Neural cell (in vitro differentiated cells): ENCODE results near the gene KCNIP4. TPM values are rescaled to one million over a fixed set of nuclear protein-coding genes. Genes with fewer than 3 reads are reported as not detected.

ENCODE experiments used
- H2AFZ ChIP-seq: fragments of 200-600, 300-800 bp; sonication (generic), shearing (Covaris generic); 2 replicates; pipeline ENCODE4 v1.6.0; 2014; ENCODE audit warnings: low read depth, mild to moderate bottlenecking, antibody characterized with exemption, low read length, moderate library complexity
- H3F3A ChIP-seq: fragments of 200-600 bp; shearing (Covaris generic); 2 replicates; pipeline ENCODE4 v1.6.1; 2016; ENCODE audit warnings: mild to moderate bottlenecking, moderate library complexity, mixed read lengths, antibody characterized with exemption, low read length; ENCODE audit not compliant: insufficient read depth, poor library complexity, severe bottlenecking
- H3K27ac ChIP-seq: fragments of 200-600, 300-800 bp; sonication (generic), shearing (Covaris generic); 2 replicates; pipeline ENCODE4 v1.5.1; 2014; ENCODE audit warnings: mild to moderate bottlenecking, low read length, moderate library complexity
- H3K27me3 ChIP-seq: fragments of 300-800, 200-600 bp; sonication (generic), shearing (Covaris generic); 2 replicates; pipeline ENCODE4 v1.6.0; 2014; ENCODE audit warnings: mild to moderate bottlenecking, low read depth, low read length, moderate library complexity; ENCODE audit not compliant: insufficient read depth
- H3K36me3 ChIP-seq: fragments of 300-800, 200-600 bp; sonication (generic), shearing (Covaris generic); 2 replicates; pipeline ENCODE4 v1.5.1; 2014; ENCODE audit warnings: mild to moderate bottlenecking, antibody characterized with exemption, low read length, moderate library complexity; ENCODE audit not compliant: insufficient read depth
- H3K4me2 ChIP-seq: fragments of 300-800, 200-600 bp; sonication (generic), shearing (Covaris generic); 2 replicates; pipeline ENCODE4 v1.6.0; 2014; ENCODE audit warnings: mild to moderate bottlenecking, low read length
- H3K4me3 ChIP-seq: fragments of 300-800, 200-600 bp; sonication (generic), shearing (Covaris generic); 2 replicates; pipeline ENCODE4 v1.5.1; 2014; ENCODE audit warnings: mild to moderate bottlenecking, low read length, moderate library complexity
- H3K79me2 ChIP-seq: fragments of 200-600 bp; shearing (Covaris generic); replicated peaks from 2 replicates; pipeline ENCODE4 v1.6.0; 2014; ENCODE audit warnings: mild to moderate bottlenecking, low read length, moderate library complexity; ENCODE audit not compliant: insufficient read depth
- H3K9ac ChIP-seq: fragments of 300-800, 200-600 bp; sonication (generic), shearing (Covaris generic); 2 replicates; pipeline ENCODE4 v1.6.1; 2016; ENCODE audit warnings: mild to moderate bottlenecking, low read length, mixed read lengths
- H3K9me2 ChIP-seq: fragments of 200-600 bp; shearing (Covaris generic); 2 replicates; pipeline ENCODE4 v1.6.1; 2016; ENCODE audit warnings: mild to moderate bottlenecking, low read length, mixed read lengths; ENCODE audit not compliant: insufficient read depth
- H3K9me3 ChIP-seq: fragments of 200-600, 300-800 bp; sonication (generic), shearing (Covaris generic); 2 replicates; pipeline ENCODE4 v1.6.1; 2016; ENCODE audit warnings: mild to moderate bottlenecking, mixed run types, low read length, moderate library complexity, mixed read lengths
- H4K20me1 ChIP-seq: fragments of 200-600 bp; shearing (Covaris generic); 2 replicates; pipeline ENCODE4 v1.6.1; 2016; ENCODE audit warnings: mild to moderate bottlenecking, mixed run types; ENCODE audit not compliant: insufficient read depth
- EP300 ChIP-seq: fragments of 450-650 bp; conservative IDR thresholded peaks from 2 replicates; pipeline ENCODE4 v1.6.1; 2014; ENCODE audit warnings: antibody characterized with exemption, mild to moderate bottlenecking, moderate library complexity; ENCODE audit not compliant: poor library complexity, severe bottlenecking
- EZH2 ChIP-seq: fragments of 200-600, 300-800 bp; shearing (Covaris generic), sonication (generic); IDR thresholded peaks from 2 replicates; pipeline ENCODE4 v1.6.1; 2014; ENCODE audit warnings: antibody characterized with exemption, low read length, borderline replicate concordance, mild to moderate bottlenecking; ENCODE audit not compliant: insufficient read depth, poor library complexity, severe bottlenecking
- MXI1 ChIP-seq: fragments of 450-650 bp; conservative IDR thresholded peaks from 2 replicates; pipeline ENCODE4 v1.6.1; 2014; ENCODE audit warnings: antibody characterized with exemption, mild to moderate bottlenecking; ENCODE audit not compliant: poor library complexity, severe bottlenecking
- POLR2AphosphoS5 ChIP-seq: IDR thresholded peaks from 2 replicates; pipeline ENCODE4 v1.6.1; 2012
- RAD21 ChIP-seq: fragments of 450-650 bp; conservative IDR thresholded peaks from 2 replicates; pipeline ENCODE4 v1.6.1; 2014; ENCODE audit warnings: antibody characterized with exemption, mild to moderate bottlenecking, moderate library complexity
- SMC3 ChIP-seq: fragments of 450-650 bp; conservative IDR thresholded peaks from 2 replicates; pipeline ENCODE4 v1.6.1; 2014; ENCODE audit warnings: antibody characterized with exemption, mild to moderate bottlenecking, moderate library complexity; ENCODE audit not compliant: poor library complexity
- TAF1 ChIP-seq: IDR thresholded peaks from 2 replicates; pipeline ENCODE4 v1.6.1; 2012; ENCODE audit warnings: low read depth
- polyA plus RNA-seq: library from polyadenylated mRNA; depleted of rRNA; stranded (reverse); fragments of >200 nt; gene quantifications from 2 replicates; pipeline ENCODE4 v1.2.3, GENCODE V29; 2014
- TF ChIP-seq, protein P1 (sequence below): IDR thresholded peaks from 2 replicates; pipeline ENCODE4 v1.6.1; 2012; ENCODE audit warnings: borderline replicate concordance
- TF ChIP-seq, protein P2 (sequence below): fragments of 450-650 bp; IDR thresholded peaks from 2 replicates; pipeline ENCODE4 v1.5.1; 2014; ENCODE audit warnings: antibody characterized with exemption, mild to moderate bottlenecking, moderate library complexity; ENCODE audit not compliant: poor library complexity, severe bottlenecking

Gene KCNIP4
- polyA plus RNA-seq, 1 donor from 2014 or later: 22.8 TPM

DNA sequence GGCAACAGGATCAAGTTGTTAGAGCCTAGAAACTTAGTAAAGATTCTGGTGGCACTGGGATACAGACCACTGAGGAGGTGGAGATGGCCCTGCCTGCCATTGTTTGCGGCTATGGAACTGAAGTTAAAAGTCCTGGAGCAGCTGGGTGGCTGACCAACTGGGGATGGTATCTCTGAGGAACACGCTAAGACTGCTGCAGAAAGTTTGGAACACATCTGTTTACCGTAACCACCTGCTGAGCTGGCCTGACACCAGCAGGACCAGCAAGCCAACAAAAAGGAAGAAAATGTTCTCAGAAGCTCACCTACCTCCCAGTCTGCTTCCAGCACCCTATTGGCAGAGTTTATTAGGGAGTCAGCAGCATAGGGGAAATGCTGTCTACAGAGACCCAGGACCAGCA, 1265.7 kb downstream of the KCNIP4 start:
- Histone ChIP-seq H4K20me1 (no peaks in the 10 kb centered on the region), H3K27me3 (no peaks in the 10 kb centered on the region), H2AFZ (no peak overlapping the region), H3K4me3 (no peak overlapping the region), H3K79me2 (no peaks in the 10 kb centered on the region), H3K27ac (no peak overlapping the region), H3K9me2 (no peaks in the 10 kb centered on the region), H3K36me3 (no peaks in the 10 kb centered on the region), H3K9me3 (no peaks in the 10 kb centered on the region), H3K9ac (no peak overlapping the region), H3K4me2 (no peak overlapping the region), H3F3A (no peaks in the 10 kb centered on the region)
- TF ChIP-seq POLR2AphosphoS5 (no peak), SMC3 (no peak), EZH2 (no peak)

DNA sequence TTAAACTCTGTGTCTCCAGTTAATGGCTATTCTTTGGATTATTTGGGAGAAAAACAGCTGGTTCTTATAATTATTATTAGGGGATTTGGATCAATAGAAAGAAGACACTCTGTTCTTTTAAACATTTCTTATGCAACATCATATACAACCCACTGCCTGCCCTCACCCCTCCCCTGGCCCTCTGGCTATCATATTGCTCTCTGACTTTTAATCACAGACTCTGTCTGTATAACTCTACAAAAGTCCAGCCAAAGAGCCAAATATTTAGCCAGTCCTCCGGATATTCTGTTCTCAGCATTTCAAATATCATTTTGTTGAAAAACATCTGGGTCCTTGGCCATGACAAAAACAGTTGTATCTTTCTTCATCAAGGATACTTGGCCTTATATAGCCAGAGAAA, 1267.3 kb downstream of the KCNIP4 start:
- no peaks in the 10 kb centered on the region for H3K36me3 ChIP-seq
- H3K9ac ChIP-seq: no peak overlapping the region
- H3K4me3 ChIP-seq: no peak overlapping the region
- H3K9me2 ChIP-seq: no peaks in the 10 kb centered on the region
- TF ChIP-seq POLR2AphosphoS5 (no peak), RAD21 (no peak), TAF1 (no peak), EZH2 (no peak), SMC3 (no peak), MXI1 (no peak), EP300 (no peak)
- TF ChIP-seq, protein P1, sequence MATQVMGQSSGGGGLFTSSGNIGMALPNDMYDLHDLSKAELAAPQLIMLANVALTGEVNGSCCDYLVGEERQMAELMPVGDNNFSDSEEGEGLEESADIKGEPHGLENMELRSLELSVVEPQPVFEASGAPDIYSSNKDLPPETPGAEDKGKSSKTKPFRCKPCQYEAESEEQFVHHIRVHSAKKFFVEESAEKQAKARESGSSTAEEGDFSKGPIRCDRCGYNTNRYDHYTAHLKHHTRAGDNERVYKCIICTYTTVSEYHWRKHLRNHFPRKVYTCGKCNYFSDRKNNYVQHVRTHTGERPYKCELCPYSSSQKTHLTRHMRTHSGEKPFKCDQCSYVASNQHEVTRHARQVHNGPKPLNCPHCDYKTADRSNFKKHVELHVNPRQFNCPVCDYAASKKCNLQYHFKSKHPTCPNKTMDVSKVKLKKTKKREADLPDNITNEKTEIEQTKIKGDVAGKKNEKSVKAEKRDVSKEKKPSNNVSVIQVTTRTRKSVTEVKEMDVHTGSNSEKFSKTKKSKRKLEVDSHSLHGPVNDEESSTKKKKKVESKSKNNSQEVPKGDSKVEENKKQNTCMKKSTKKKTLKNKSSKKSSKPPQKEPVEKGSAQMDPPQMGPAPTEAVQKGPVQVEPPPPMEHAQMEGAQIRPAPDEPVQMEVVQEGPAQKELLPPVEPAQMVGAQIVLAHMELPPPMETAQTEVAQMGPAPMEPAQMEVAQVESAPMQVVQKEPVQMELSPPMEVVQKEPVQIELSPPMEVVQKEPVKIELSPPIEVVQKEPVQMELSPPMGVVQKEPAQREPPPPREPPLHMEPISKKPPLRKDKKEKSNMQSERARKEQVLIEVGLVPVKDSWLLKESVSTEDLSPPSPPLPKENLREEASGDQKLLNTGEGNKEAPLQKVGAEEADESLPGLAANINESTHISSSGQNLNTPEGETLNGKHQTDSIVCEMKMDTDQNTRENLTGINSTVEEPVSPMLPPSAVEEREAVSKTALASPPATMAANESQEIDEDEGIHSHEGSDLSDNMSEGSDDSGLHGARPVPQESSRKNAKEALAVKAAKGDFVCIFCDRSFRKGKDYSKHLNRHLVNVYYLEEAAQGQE: no peak
- TF ChIP-seq, protein P2, sequence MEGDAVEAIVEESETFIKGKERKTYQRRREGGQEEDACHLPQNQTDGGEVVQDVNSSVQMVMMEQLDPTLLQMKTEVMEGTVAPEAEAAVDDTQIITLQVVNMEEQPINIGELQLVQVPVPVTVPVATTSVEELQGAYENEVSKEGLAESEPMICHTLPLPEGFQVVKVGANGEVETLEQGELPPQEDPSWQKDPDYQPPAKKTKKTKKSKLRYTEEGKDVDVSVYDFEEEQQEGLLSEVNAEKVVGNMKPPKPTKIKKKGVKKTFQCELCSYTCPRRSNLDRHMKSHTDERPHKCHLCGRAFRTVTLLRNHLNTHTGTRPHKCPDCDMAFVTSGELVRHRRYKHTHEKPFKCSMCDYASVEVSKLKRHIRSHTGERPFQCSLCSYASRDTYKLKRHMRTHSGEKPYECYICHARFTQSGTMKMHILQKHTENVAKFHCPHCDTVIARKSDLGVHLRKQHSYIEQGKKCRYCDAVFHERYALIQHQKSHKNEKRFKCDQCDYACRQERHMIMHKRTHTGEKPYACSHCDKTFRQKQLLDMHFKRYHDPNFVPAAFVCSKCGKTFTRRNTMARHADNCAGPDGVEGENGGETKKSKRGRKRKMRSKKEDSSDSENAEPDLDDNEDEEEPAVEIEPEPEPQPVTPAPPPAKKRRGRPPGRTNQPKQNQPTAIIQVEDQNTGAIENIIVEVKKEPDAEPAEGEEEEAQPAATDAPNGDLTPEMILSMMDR: no peak
- no peaks in the 10 kb centered on the region for H3F3A ChIP-seq
- H3K79me2 ChIP-seq: no peaks in the 10 kb centered on the region
- no peak overlapping the region for H3K27ac ChIP-seq
- H4K20me1 ChIP-seq: no peaks in the 10 kb centered on the region
- no peaks in the 10 kb centered on the region for H3K9me3 ChIP-seq
- no peaks in the 10 kb centered on the region for H3K27me3 ChIP-seq
- no peak overlapping the region for H3K4me2 ChIP-seq
- no peak overlapping the region for H2AFZ ChIP-seq

DNA sequence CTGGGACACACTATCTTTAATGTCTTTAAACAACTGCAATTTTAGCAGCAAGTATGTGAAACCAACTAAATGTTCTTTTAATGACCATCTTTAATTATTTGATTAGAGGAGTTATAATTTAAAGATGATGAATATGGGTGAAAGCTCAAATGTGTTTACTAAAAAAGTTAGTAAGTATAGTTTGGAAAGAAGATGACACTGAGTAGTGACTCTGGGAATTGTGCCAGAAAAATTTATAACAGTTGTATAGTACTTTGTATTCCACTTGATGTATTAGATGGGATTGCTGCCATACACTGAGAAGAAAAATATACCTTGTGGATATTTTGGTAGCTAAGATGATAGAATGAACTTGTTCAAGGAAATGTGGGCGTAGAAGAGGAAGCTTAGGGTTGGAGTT, 1267.8 kb downstream of the KCNIP4 start:
- Histone ChIP-seq H3K4me3 (no peak overlapping the region), H3F3A (no peaks in the 10 kb centered on the region), H3K79me2 (no peaks in the 10 kb centered on the region), H3K27me3 (no peaks in the 10 kb centered on the region), H3K9ac (no peak overlapping the region), H4K20me1 (no peaks in the 10 kb centered on the region), H2AFZ (no peak overlapping the region), H3K36me3 (no peaks in the 10 kb centered on the region), H3K9me2 (no peaks in the 10 kb centered on the region), H3K4me2 (no peak overlapping the region), H3K9me3 (no peaks in the 10 kb centered on the region), H3K27ac (no peak overlapping the region)
- no peak for TF ChIP-seq TAF1
- no peak for TF ChIP-seq POLR2AphosphoS5
- TF ChIP-seq, protein P2: no peak
- TF ChIP-seq MXI1: no peak
- no peak for TF ChIP-seq EP300
- TF ChIP-seq SMC3: no peak
- no peak for TF ChIP-seq EZH2
- TF ChIP-seq RAD21: no peak
- TF ChIP-seq, protein P1: no peak
